WTC11 (cell line): ENCODE results near the gene SLC25A51. TPM values are rescaled to one million over a fixed set of nuclear protein-coding genes. Genes with fewer than 3 reads are reported as not detected.

Experiments
- ATAC-seq: fragments of 200-7000 bp; cut with Tn5 transposase; 2 replicates; pipeline ENCODE4 v1.10.0; 2021; ENCODE audit warnings: mild to moderate bottlenecking, moderate library complexity
- CTCF ChIA-PET: fragments of 300-600 bp; sonication (Branson Sonifier 250); formaldehyde crosslinking; loops from one replicate; lab custom pipeline; 2021; ENCODE audit warnings: antibody characterized with exemption; lab: Charles Lee
- POLR2A ChIA-PET: fragments of 350-600 bp; sonication (Branson Sonifier 250); formaldehyde crosslinking; loops from one replicate; lab custom pipeline; 2021; ENCODE audit warnings: antibody characterized with exemption; lab: Charles Lee
- DNase-seq: peaks from one replicate; pipeline ENCODE4 v3.0.0; 2021; ENCODE audit warnings: low spot score
- H3K27ac Mint-ChIP-seq: 2 replicates; pipeline ENCODE4 v1.8.0; 2021; ENCODE audit warnings: mixed read lengths
- H3K27me3 Mint-ChIP-seq: 2 replicates; pipeline ENCODE4 v1.8.0; 2021; ENCODE audit warnings: low read depth, mild to moderate bottlenecking, moderate library complexity, mixed read lengths
- H3K36me3 Mint-ChIP-seq: 2 replicates; pipeline ENCODE4 v1.8.0; 2021; ENCODE audit warnings: mixed read lengths
- H3K4me1 Mint-ChIP-seq: 2 replicates; pipeline ENCODE4 v1.8.0; 2022; ENCODE audit warnings: mixed read lengths
- H3K4me3 Mint-ChIP-seq: 2 replicates; pipeline ENCODE4 v1.8.0; 2021; ENCODE audit warnings: mild to moderate bottlenecking, moderate library complexity, mixed read lengths
- H3K9me3 Mint-ChIP-seq: 2 replicates; pipeline ENCODE4 v1.8.0; 2021; ENCODE audit warnings: mixed read lengths
- AR ChIP-seq: fragments of 250-450 bp; sonication (Bioruptor Pico); IDR thresholded peaks from 2 replicates; pipeline ENCODE4 v1.9.0; 2021; ENCODE audit warnings: mild to moderate bottlenecking
- ATF6 ChIP-seq: sonication (generic); formaldehyde crosslinking; IDR thresholded peaks from 2 replicates; pipeline ENCODE4 v1.8.1; 2023; ENCODE audit warnings: mild to moderate bottlenecking, missing genetic modification reagents
- CTCF ChIP-seq: fragments of 200-600 bp; IDR thresholded peaks from 2 replicates; pipeline ENCODE4 v1.8.0; 2022; ENCODE audit warnings: antibody characterized with exemption
- ETV6 ChIP-seq: sonication (generic); formaldehyde crosslinking; IDR thresholded peaks from 2 replicates; pipeline ENCODE4 v1.8.1; 2022; ENCODE audit warnings: mild to moderate bottlenecking, missing genetic modification reagents
- KAT7 ChIP-seq: sonication (generic); formaldehyde crosslinking; IDR thresholded peaks from 2 replicates; pipeline ENCODE4 v1.8.1; 2023; ENCODE audit warnings: missing genetic modification reagents, mild to moderate bottlenecking, borderline replicate concordance
- MLX ChIP-seq: sonication (generic); formaldehyde crosslinking; IDR thresholded peaks from 2 replicates; pipeline ENCODE4 v1.8.1; 2023; ENCODE audit warnings: mild to moderate bottlenecking, missing genetic modification reagents, moderate library complexity
- NFATC4 ChIP-seq: fragments of 250-450 bp; sonication (Bioruptor Pico); IDR thresholded peaks from 2 replicates; pipeline ENCODE4 v1.9.0; 2021; ENCODE audit warnings: mild to moderate bottlenecking
- NR1H2 ChIP-seq: sonication (generic); formaldehyde crosslinking; IDR thresholded peaks from 2 replicates; pipeline ENCODE4 v1.9.0; 2021; ENCODE audit warnings: mild to moderate bottlenecking, moderate library complexity, missing genetic modification reagents
- RELA ChIP-seq: sonication (generic); formaldehyde crosslinking; IDR thresholded peaks from 2 replicates; pipeline ENCODE4 v1.8.1; 2022; ENCODE audit warnings: missing genetic modification reagents, mild to moderate bottlenecking, borderline replicate concordance
- SP1 ChIP-seq: sonication (generic); formaldehyde crosslinking; conservative IDR thresholded peaks from 2 replicates; pipeline ENCODE4 v1.8.1; 2022; ENCODE audit warnings: missing genetic modification reagents
- TCF7 ChIP-seq: sonication (generic); formaldehyde crosslinking; IDR thresholded peaks from 2 replicates; pipeline ENCODE4 v1.8.0; 2022; ENCODE audit warnings: mild to moderate bottlenecking, low read depth, missing genetic modification reagents, moderate library complexity
- TEAD4 ChIP-seq: sonication (generic); formaldehyde crosslinking; IDR thresholded peaks from 2 replicates; pipeline ENCODE4 v1.8.0; 2022; ENCODE audit warnings: mild to moderate bottlenecking, missing genetic modification reagents
- USF1 ChIP-seq: sonication (generic); formaldehyde crosslinking; IDR thresholded peaks from 2 replicates; pipeline ENCODE4 v1.8.0; 2022; ENCODE audit warnings: mild to moderate bottlenecking, missing genetic modification reagents
- ZNF396 ChIP-seq: fragments of 250-450 bp; sonication (Bioruptor Pico); IDR thresholded peaks from 2 replicates; pipeline ENCODE4 v1.8.0; 2021; ENCODE audit warnings: mild to moderate bottlenecking, moderate library complexity, borderline replicate concordance
- total RNA-seq: library from RNA; stranded (reverse); gene quantifications from 3 replicates; pipeline ENCODE4 v1.2.3, GENCODE V29; 2021
- TF ChIP-seq, protein P1 (sequence below): sonication (generic); formaldehyde crosslinking; IDR thresholded peaks from 2 replicates; pipeline ENCODE4 v1.8.1; 2023; ENCODE audit warnings: mild to moderate bottlenecking, missing genetic modification reagents
- TF ChIP-seq, protein P2 (sequence below): sonication (generic); formaldehyde crosslinking; IDR thresholded peaks from 2 replicates; pipeline ENCODE4 v1.8.1; 2022; ENCODE audit warnings: low read depth, mild to moderate bottlenecking, moderate library complexity, missing genetic modification reagents, borderline replicate concordance
- TF ChIP-seq, protein P3 (sequence below): sonication (generic); formaldehyde crosslinking; IDR thresholded peaks from 2 replicates; pipeline ENCODE4 v1.8.0; 2023; ENCODE audit warnings: missing genetic modification reagents

SLC25A51 gene
- total RNA-seq, 1 experiment from 2014 or later = 15.4 TPM

GRCh38 chr9:37950561-37950960 is 46.6 kb upstream of the SLC25A51 start (continued):
- TF ChIP-seq USF1 = no peak
- TF ChIP-seq TCF7 (CRISPR knock-in tag) = no peak
- TF ChIP-seq RELA (CRISPR knock-in tag) = no peak
- no peak for TF ChIP-seq ATF6
- no peak for TF ChIP-seq MLX (CRISPR knock-in tag)
- TF ChIP-seq SP1 (CRISPR knock-in tag) = no peak
- TF ChIP-seq, all 79 proteins: peak for 0

DNA sequence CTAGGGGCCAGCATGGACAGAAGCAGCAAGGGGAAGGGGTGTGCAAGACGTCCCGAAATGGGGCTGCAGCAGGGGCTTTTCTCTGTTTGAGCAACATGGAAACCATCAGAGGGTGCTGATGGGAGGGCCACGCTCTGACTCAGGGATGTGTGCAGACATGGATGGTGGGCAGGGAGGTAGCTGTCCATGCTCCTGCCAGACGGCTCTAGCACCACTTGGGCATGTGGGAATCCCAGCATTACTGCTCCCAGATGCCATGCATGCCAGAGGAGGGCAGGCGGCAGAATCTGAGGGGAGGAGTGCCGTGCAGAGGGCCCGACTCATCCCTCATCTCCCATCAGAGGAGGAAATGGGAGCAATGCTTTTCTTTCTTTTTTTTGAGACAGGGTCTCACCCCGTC is 45.6 kb upstream of the SLC25A51 start:
- TF ChIP-seq, protein P1, sequence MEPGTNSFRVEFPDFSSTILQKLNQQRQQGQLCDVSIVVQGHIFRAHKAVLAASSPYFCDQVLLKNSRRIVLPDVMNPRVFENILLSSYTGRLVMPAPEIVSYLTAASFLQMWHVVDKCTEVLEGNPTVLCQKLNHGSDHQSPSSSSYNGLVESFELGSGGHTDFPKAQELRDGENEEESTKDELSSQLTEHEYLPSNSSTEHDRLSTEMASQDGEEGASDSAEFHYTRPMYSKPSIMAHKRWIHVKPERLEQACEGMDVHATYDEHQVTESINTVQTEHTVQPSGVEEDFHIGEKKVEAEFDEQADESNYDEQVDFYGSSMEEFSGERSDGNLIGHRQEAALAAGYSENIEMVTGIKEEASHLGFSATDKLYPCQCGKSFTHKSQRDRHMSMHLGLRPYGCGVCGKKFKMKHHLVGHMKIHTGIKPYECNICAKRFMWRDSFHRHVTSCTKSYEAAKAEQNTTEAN (CRISPR knock-in tag) = no peak
- TF ChIP-seq, protein P2, sequence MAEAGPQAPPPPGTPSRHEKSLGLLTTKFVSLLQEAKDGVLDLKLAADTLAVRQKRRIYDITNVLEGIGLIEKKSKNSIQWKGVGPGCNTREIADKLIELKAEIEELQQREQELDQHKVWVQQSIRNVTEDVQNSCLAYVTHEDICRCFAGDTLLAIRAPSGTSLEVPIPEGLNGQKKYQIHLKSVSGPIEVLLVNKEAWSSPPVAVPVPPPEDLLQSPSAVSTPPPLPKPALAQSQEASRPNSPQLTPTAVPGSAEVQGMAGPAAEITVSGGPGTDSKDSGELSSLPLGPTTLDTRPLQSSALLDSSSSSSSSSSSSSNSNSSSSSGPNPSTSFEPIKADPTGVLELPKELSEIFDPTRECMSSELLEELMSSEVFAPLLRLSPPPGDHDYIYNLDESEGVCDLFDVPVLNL (CRISPR knock-in tag) = no peak
- no peak for TF ChIP-seq KAT7 (CRISPR knock-in tag)
- TF ChIP-seq RELA (CRISPR knock-in tag) = no peak
- TF ChIP-seq AR = no peak
- TF ChIP-seq, protein P3, sequence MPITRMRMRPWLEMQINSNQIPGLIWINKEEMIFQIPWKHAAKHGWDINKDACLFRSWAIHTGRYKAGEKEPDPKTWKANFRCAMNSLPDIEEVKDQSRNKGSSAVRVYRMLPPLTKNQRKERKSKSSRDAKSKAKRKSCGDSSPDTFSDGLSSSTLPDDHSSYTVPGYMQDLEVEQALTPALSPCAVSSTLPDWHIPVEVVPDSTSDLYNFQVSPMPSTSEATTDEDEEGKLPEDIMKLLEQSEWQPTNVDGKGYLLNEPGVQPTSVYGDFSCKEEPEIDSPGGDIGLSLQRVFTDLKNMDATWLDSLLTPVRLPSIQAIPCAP = no peak
- TF ChIP-seq NR1H2 (CRISPR knock-in tag) = no peak
- no peak for TF ChIP-seq ETV6
- TF ChIP-seq ZNF396 (CRISPR knock-in tag) = no peak
- no peak for TF ChIP-seq CTCF
- no peak for TF ChIP-seq NFATC4 (CRISPR knock-in tag)
- TF ChIP-seq TEAD4 (CRISPR knock-in tag) = no peak
- TF ChIP-seq, all 79 proteins: peak for 0
- ChIA-PET CTCF (interaction anchor here (0.7 to 1.2 kb wide), 4 partner anchors 9 to 75 kb away, joined by 3 to 4 read pairs (median 4); no protein-coding TSS in a partner anchor), POLR2A (no interaction called here)
- Mint-ChIP-seq H3K9me3 (no peaks in the 10 kb centered on the region), H3K27me3 (no peaks in the 10 kb centered on the region), H3K4me1 (peaks cover 10% of the 10 kb centered on the region), H3K4me3 (no peak overlapping the region), H3K27ac (no peak overlapping the region), H3K36me3 (peaks cover 16% of the 10 kb centered on the region)
- DNase-seq (no peak), ATAC-seq (no peak)
